Trophoblast cell (in vitro differentiated cells and primary cell): ENCODE results near the gene TRAPPC12.

Source experiments
- DNase-seq, 2 donors: peaks; one replicate each; pipeline ENCODE4 v3.0.0-alpha.2; 2016
- H2AFZ ChIP-seq: 2 replicates; pipeline ENCODE4 v1.6.1; 2013; ENCODE audit warnings: low read length, moderate library complexity, mild to moderate bottlenecking; ENCODE audit not compliant: insufficient read depth, poor library complexity
- H2AK5ac ChIP-seq: 2 replicates; pipeline ENCODE4 v1.6.1; 2013; ENCODE audit warnings: mild to moderate bottlenecking, low read length
- H2BK120ac ChIP-seq: 2 replicates; pipeline ENCODE4 v1.6.1; 2013; ENCODE audit warnings: low read length, mild to moderate bottlenecking, moderate library complexity; ENCODE audit not compliant: insufficient read depth, poor library complexity
- H2BK12ac ChIP-seq: 2 replicates; pipeline ENCODE4 v1.6.1; 2013; ENCODE audit warnings: mild to moderate bottlenecking, low read length, moderate library complexity
- H2BK5ac ChIP-seq: 2 replicates; pipeline ENCODE4 v1.6.1; 2013; ENCODE audit warnings: low read length, low read depth, moderate library complexity, mild to moderate bottlenecking; ENCODE audit not compliant: poor library complexity
- H3K14ac ChIP-seq: 2 replicates; pipeline ENCODE4 v1.6.1; 2013; ENCODE audit warnings: mild to moderate bottlenecking, low read length
- H3K18ac ChIP-seq: 2 replicates; pipeline ENCODE4 v1.6.1; 2013; ENCODE audit warnings: mild to moderate bottlenecking, low read length
- H3K23ac ChIP-seq: 2 replicates; pipeline ENCODE4 v1.6.1; 2013; ENCODE audit warnings: low read length
- H3K27ac ChIP-seq: 2 replicates; pipeline ENCODE4 v1.5.1; 2013; ENCODE audit warnings: low read depth, mild to moderate bottlenecking, inconsistent platforms, low read length, moderate library complexity
- H3K27me3 ChIP-seq: 2 replicates; pipeline ENCODE4 v1.6.1; 2013; ENCODE audit warnings: inconsistent platforms, mild to moderate bottlenecking, low read length, moderate library complexity; ENCODE audit not compliant: insufficient read depth
- H3K36me3 ChIP-seq, 2 experiments: 1 replicate in 1 of 2; 2 replicates in 1 of 2; pipeline ENCODE4 v1.6.1; 2013; ENCODE audit warnings: low read length in 2 of 2, mild to moderate bottlenecking in 2 of 2, moderate library complexity in 1 of 2; ENCODE audit not compliant: insufficient read depth in 2 of 2, control insufficient read depth in 1 of 2
- H3K4ac ChIP-seq: 2 replicates; pipeline ENCODE4 v1.6.1; 2013; ENCODE audit warnings: low read depth, mild to moderate bottlenecking, low read length, moderate library complexity
- H3K4me1 ChIP-seq, 2 experiments: 1 replicate in 1 of 2; 2 replicates in 1 of 2; pipeline ENCODE4 v1.6.1; 2013; ENCODE audit warnings: low read length in 2 of 2, mild to moderate bottlenecking in 2 of 2, moderate library complexity in 1 of 2; ENCODE audit not compliant: insufficient read depth in 2 of 2, control insufficient read depth in 1 of 2
- H3K4me2 ChIP-seq: 2 replicates; pipeline ENCODE4 v1.6.1; 2013; ENCODE audit warnings: inconsistent platforms, mild to moderate bottlenecking, low read length, moderate library complexity
- H3K4me3 ChIP-seq: 2 replicates; pipeline ENCODE4 v1.5.1; 2013; ENCODE audit warnings: mild to moderate bottlenecking, low read depth, low read length, inconsistent platforms
- H3K79me1 ChIP-seq: one replicate; pipeline ENCODE4 v1.6.1; 2013; ENCODE audit warnings: low read length
- H3K79me2 ChIP-seq: 2 replicates; pipeline ENCODE4 v1.6.1; 2013; ENCODE audit warnings: low read length, mild to moderate bottlenecking; ENCODE audit not compliant: control insufficient read depth, insufficient read depth, poor library complexity
- H3K9ac ChIP-seq: 2 replicates; pipeline ENCODE4 v1.6.1; 2013; ENCODE audit warnings: mild to moderate bottlenecking, low read length
- H3K9me3 ChIP-seq: 2 replicates; pipeline ENCODE4 v1.6.1; 2013; ENCODE audit warnings: low read depth, mild to moderate bottlenecking, control low read depth, inconsistent platforms, low read length; ENCODE audit not compliant: insufficient read depth
- H4K12ac ChIP-seq: 2 replicates; pipeline ENCODE4 v1.6.1; 2013; ENCODE audit warnings: low read depth, mild to moderate bottlenecking, low read length, moderate library complexity
- H4K8ac ChIP-seq: 2 replicates; pipeline ENCODE4 v1.6.1; 2013; ENCODE audit warnings: low read depth, mild to moderate bottlenecking, low read length, moderate library complexity
- H4K91ac ChIP-seq: one replicate; pipeline ENCODE4 v1.6.1; 2013; ENCODE audit warnings: low read depth, mild to moderate bottlenecking, low read length, moderate library complexity
- WGBS: extraction: QIAGEN DNeasy Blood & Tissue Kit; methylation state at CpG from one replicate; pipeline ENCODE4 v1.1.7; 2013; ENCODE audit warnings: missing lambda C conversion rate; ENCODE audit not compliant: insufficient read length, insufficient coverage; ENCODE audit errors: extremely low coverage; 5-methylcytosine and 5-hydroxymethylcytosine counted together

The TRAPPC12 gene

GRCh38 chr2:3472296-3472695 lies 92.8 kb downstream of the TRAPPC12 start:
- DNase-seq, result no peak
- Histone ChIP-seq H3K27ac (no peak overlapping the region), H3K36me3 (peaks cover 23 to 26% of the 10 kb centered on the region in 2 experiments), H3K18ac (no peak overlapping the region), H2BK12ac (no peak overlapping the region), H3K9me3 (no peaks in the 10 kb centered on the region), H2BK120ac (no peak overlapping the region), H3K23ac (no peak overlapping the region), H2AFZ (no peak overlapping the region), H3K4me2 (no peak overlapping the region), H3K79me2 (no peaks in the 10 kb centered on the region), H3K14ac (no peak overlapping the region), H4K12ac (no peak overlapping the region), H2BK5ac (no peak overlapping the region), H4K8ac (no peak overlapping the region), H3K4me1 (peaks cover 5 to 7% of the 10 kb centered on the region in 2 experiments), H3K9ac (no peak overlapping the region), H3K27me3 (no peaks in the 10 kb centered on the region), H3K4me3 (no peak overlapping the region), H4K91ac (no peak overlapping the region), H3K79me1 (no peaks in the 10 kb centered on the region), H3K4ac (no peak overlapping the region), H2AK5ac (no peak overlapping the region)
- WGBS, result no CpG with 5 or more reads among the region's 10 CpGs

- Histone ChIP-seq H3K14ac (no peak overlapping the region), H4K91ac (no peak overlapping the region), H3K4me1 (peaks cover 5 to 7% of the 10 kb centered on the region in 2 experiments), H3K4me3 (no peak overlapping the region), H3K36me3 (peaks cover 17 to 22% of the 10 kb centered on the region in 2 experiments), H3K9ac (no peak overlapping the region), H4K8ac (no peak overlapping the region), H3K4me2 (no peak overlapping the region), H3K27ac (no peak overlapping the region), H3K4ac (no peak overlapping the region), H2AK5ac (no peak overlapping the region), H3K23ac (no peak overlapping the region), H3K18ac (no peak overlapping the region), H3K9me3 (no peaks in the 10 kb centered on the region), H2BK5ac (no peak overlapping the region), H3K79me2 (no peaks in the 10 kb centered on the region), H2BK12ac (no peak overlapping the region), H2AFZ (no peak overlapping the region), H3K79me1 (no peaks in the 10 kb centered on the region), H4K12ac (no peak overlapping the region), H2BK120ac (no peak overlapping the region), H3K27me3 (no peaks in the 10 kb centered on the region)
- WGBS, result no CpG with 5 or more reads among the region's 10 CpGs
- no peak for DNase-seq
These were observed 93.5 kb downstream of the TRAPPC12 start for GRCh38 chr2:3472966-3473365.

GRCh38 chr2:3475771-3476170 lies 96.3 kb downstream of the TRAPPC12 start:
- DNase-seq, result no peak
- H3K4me3 ChIP-seq, result no peak overlapping the region
- H4K12ac ChIP-seq, result no peak overlapping the region
- no peaks in the 10 kb centered on the region for H3K27me3 ChIP-seq
- H4K8ac ChIP-seq, result no peak overlapping the region
- H2BK120ac ChIP-seq, result no peak overlapping the region
- no peaks in the 10 kb centered on the region for H3K79me2 ChIP-seq
- no peak overlapping the region for H3K23ac ChIP-seq
- no peak overlapping the region for H3K4ac ChIP-seq
- WGBS, result no CpG with 5 or more reads among the region's 28 CpGs
- no peak overlapping the region for H3K4me2 ChIP-seq
- no peak overlapping the region for H3K27ac ChIP-seq
- H2BK12ac ChIP-seq, result no peak overlapping the region
- no peak overlapping the region for H4K91ac ChIP-seq
- H3K18ac ChIP-seq, result no peak overlapping the region
- H2BK5ac ChIP-seq, result no peak overlapping the region
- peaks cover 25 to 29% of the 10 kb centered on the region in 2 experiments for H3K36me3 ChIP-seq
- H3K14ac ChIP-seq, result no peak overlapping the region
- peaks cover 5 to 7% of the 10 kb centered on the region in 2 experiments for H3K4me1 ChIP-seq
- no peak overlapping the region for H2AFZ ChIP-seq
- no peaks in the 10 kb centered on the region for H3K9me3 ChIP-seq
- H2AK5ac ChIP-seq, result no peak overlapping the region
- H3K79me1 ChIP-seq, result no peaks in the 10 kb centered on the region
- H3K9ac ChIP-seq, result no peak overlapping the region

GRCh38 chr2:3476321-3476984 lies 97.0 kb downstream of the TRAPPC12 start:
- no peak overlapping the region for H2BK5ac ChIP-seq
- no peaks in the 10 kb centered on the region for H3K27me3 ChIP-seq
- H4K91ac ChIP-seq, result no peak overlapping the region
- no peaks in the 10 kb centered on the region for H3K9me3 ChIP-seq
- H3K23ac ChIP-seq, result no peak overlapping the region
- no peak overlapping the region for H4K12ac ChIP-seq
- H3K79me1 ChIP-seq, result no peaks in the 10 kb centered on the region
- no peak overlapping the region for H2AK5ac ChIP-seq
- no peak overlapping the region for H3K9ac ChIP-seq
- peak overlapping the region; percentile 2 for H3K27ac ChIP-seq
- no peak overlapping the region for H3K18ac ChIP-seq
- peaks cover 22 to 29% of the 10 kb centered on the region in 2 experiments for H3K36me3 ChIP-seq
- no peak overlapping the region for H4K8ac ChIP-seq
- H3K4me1 ChIP-seq, result peaks cover 5 to 7% of the 10 kb centered on the region in 2 experiments
- no peak overlapping the region for H3K4me3 ChIP-seq
- no peak overlapping the region for H3K4me2 ChIP-seq
- no peak for DNase-seq
- no CpG with 5 or more reads among the region's 14 CpGs for WGBS
- no peak overlapping the region for H2AFZ ChIP-seq
- no peak overlapping the region for H2BK12ac ChIP-seq
- no peaks in the 10 kb centered on the region for H3K79me2 ChIP-seq
- no peak overlapping the region for H3K14ac ChIP-seq
- no peak overlapping the region for H2BK120ac ChIP-seq
- no peak overlapping the region for H3K4ac ChIP-seq
